ENCODE results near the gene UTF1. TPM values are rescaled to one million over a fixed set of nuclear protein-coding genes. Genes with fewer than 3 reads are reported as not detected.

UTF1 gene
- polyA plus RNA-seq, 3 donors = 0.14 to 0.48 (median 0.24) TPM

- H3K27ac Mint-ChIP-seq = no peak overlapping the region
- no peak overlapping the region for H3K9ac ChIP-seq (ENCODE audit: insufficient read depth, low read length, poor library complexity, severe bottlenecking)
- intact Hi-C loops (cut with micrococcal nuclease) = no loop called here
- no peak overlapping the region for H3K4me3 Mint-ChIP-seq
- no peaks in the 10 kb centered on the region for H4K20me1 ChIP-seq (ENCODE audit: insufficient read depth, low read length)
- no peaks in the 10 kb centered on the region for H3K36me3 Mint-ChIP-seq
- H3K4me1 ChIP-seq (ENCODE audit: control insufficient read depth in 1 of 2, insufficient read depth in 2 of 2, low read length in 2 of 2) = no peaks in the 10 kb centered on the region
- no peaks in the 10 kb centered on the region for H3K79me2 ChIP-seq (ENCODE audit: insufficient read depth, low read length)
- no peak overlapping the region for H3K4me3 ChIP-seq (replicated peaks in 1 of 3; ENCODE audit: low read depth in 2 of 3, low read length in 3 of 3)
- WGBS (ENCODE audit: insufficient coverage) = 36% methylated on average over 22 of the region's 27 CpGs
- no peaks in the 10 kb centered on the region for H3K36me3 ChIP-seq (replicated peaks in 1 of 2; ENCODE audit: control insufficient read depth in 1 of 2, insufficient read depth in 2 of 2, low read length in 2 of 2)
- no peak for DNase-seq
- no peaks in the 10 kb centered on the region for H3K27me3 ChIP-seq (ENCODE audit: control insufficient read depth in 2 of 2, insufficient read depth in 2 of 2, low read length in 2 of 2)
- no peak overlapping the region for H2AFZ ChIP-seq (ENCODE audit: insufficient read depth, low read depth, low read length, poor library complexity, severe bottlenecking)
- H3K27me3 Mint-ChIP-seq (ENCODE audit: low read depth in 3 of 3) = peaks cover 0 to 2% (median 2%) of the 10 kb centered on the region in 3 donors
- no peak for TF ChIP-seq CTCF (IDR thresholded peaks at IDR 0.05)
- no peaks in the 10 kb centered on the region for H3K9me3 ChIP-seq (replicated peaks in 1 of 2; ENCODE audit: control insufficient read depth in 1 of 2, insufficient read depth in 1 of 2, low read length in 2 of 2)
- no peak overlapping the region for H3K27ac ChIP-seq (ENCODE audit: low read depth in 1 of 2, low read length in 2 of 2)
- H3K4me2 ChIP-seq (replicated peaks; ENCODE audit: extremely low read depth, low read length, poor library complexity, severe bottlenecking) = no peak overlapping the region
- no peaks in the 10 kb centered on the region for H3K4me1 Mint-ChIP-seq
- no peaks in the 10 kb centered on the region for H3K9me3 Mint-ChIP-seq
Measured at GRCh38 chr10:133210398-133211140, 19.4 kb upstream of the UTF1 start.

GRCh38 chr10:133211141-133211830, 18.7 kb upstream of the UTF1 start:
- intact Hi-C loops (cut with micrococcal nuclease) = no loop called here
- no peaks in the 10 kb centered on the region for H3K27me3 ChIP-seq (ENCODE audit: control insufficient read depth in 2 of 2, insufficient read depth in 2 of 2, low read length in 2 of 2)
- WGBS (ENCODE audit: insufficient coverage) = 93% methylated on average over 16 of the region's 25 CpGs
- H3K36me3 ChIP-seq (replicated peaks in 1 of 2; ENCODE audit: control insufficient read depth in 1 of 2, insufficient read depth in 2 of 2, low read length in 2 of 2) = no peaks in the 10 kb centered on the region
- Mint-ChIP-seq H3K27ac (peak overlapping the region in 1 of 7 donors; percentile 19), H3K27me3 (ENCODE audit: low read depth in 3 of 3) (peaks cover 0 to 3% (median 2%) of the 10 kb centered on the region in 3 donors), H3K4me1 (no peaks in the 10 kb centered on the region), H3K36me3 (no peaks in the 10 kb centered on the region), H3K9me3 (no peaks in the 10 kb centered on the region), H3K4me3 (no peak overlapping the region)
- H3K4me3 ChIP-seq (replicated peaks in 1 of 3; ENCODE audit: low read depth in 2 of 3, low read length in 3 of 3) = no peak overlapping the region
- no peaks in the 10 kb centered on the region for H3K4me1 ChIP-seq (ENCODE audit: control insufficient read depth in 1 of 2, insufficient read depth in 2 of 2, low read length in 2 of 2)
- DNase-seq = no peak
- H2AFZ ChIP-seq (ENCODE audit: insufficient read depth, low read depth, low read length, poor library complexity, severe bottlenecking) = no peak overlapping the region
- no peaks in the 10 kb centered on the region for H3K79me2 ChIP-seq (ENCODE audit: insufficient read depth, low read length)
- H3K4me2 ChIP-seq (replicated peaks; ENCODE audit: extremely low read depth, low read length, poor library complexity, severe bottlenecking) = no peak overlapping the region
- no peak overlapping the region for H3K27ac ChIP-seq (ENCODE audit: low read depth in 1 of 2, low read length in 2 of 2)
- H3K9me3 ChIP-seq (replicated peaks in 1 of 2; ENCODE audit: control insufficient read depth in 1 of 2, insufficient read depth in 1 of 2, low read length in 2 of 2) = no peaks in the 10 kb centered on the region
- H4K20me1 ChIP-seq (ENCODE audit: insufficient read depth, low read length) = no peaks in the 10 kb centered on the region
- no peak for TF ChIP-seq CTCF (IDR thresholded peaks at IDR 0.05)
- no peak overlapping the region for H3K9ac ChIP-seq (ENCODE audit: insufficient read depth, low read length, poor library complexity, severe bottlenecking)

Measured in CD14-positive monocyte (primary cell).